H9 (cell line): ENCODE data around the gene ADGRG4. TPM values are rescaled to one million over a fixed set of nuclear protein-coding genes. Genes with fewer than 3 reads are reported as not detected.

Source experiments
- DNase-seq: peaks from one replicate; pipeline ENCODE4 v3.0.0-alpha.2; 2017
- H2AFZ ChIP-seq: one replicate; pipeline ENCODE4 v1.6.1; 2013; ENCODE audit warnings: mild to moderate bottlenecking, low read length, control low read depth, moderate library complexity
- H2AK5ac ChIP-seq: 2 replicates; pipeline ENCODE4 v1.6.1; 2013; ENCODE audit warnings: low read length, control low read depth, mixed read lengths; ENCODE audit not compliant: insufficient read length
- H2BK120ac ChIP-seq: one replicate; pipeline ENCODE4 v1.6.1; 2013; ENCODE audit warnings: low read depth, mild to moderate bottlenecking, low read length, control low read depth, inconsistent platforms; ENCODE audit not compliant: poor library complexity, severe bottlenecking
- H2BK12ac ChIP-seq: 2 replicates; pipeline ENCODE4 v1.6.1; 2013; ENCODE audit warnings: low read length, control low read depth, mixed read lengths, low read depth; ENCODE audit not compliant: insufficient read length
- H2BK15ac ChIP-seq: 2 replicates; pipeline ENCODE4 v1.6.1; 2013; ENCODE audit warnings: low read depth, low read length, control low read depth
- H2BK20ac ChIP-seq: one replicate; pipeline ENCODE4 v1.6.1; 2013; ENCODE audit warnings: low read depth, mild to moderate bottlenecking, low read length, control low read depth, inconsistent platforms; ENCODE audit not compliant: poor library complexity, severe bottlenecking
- H2BK5ac ChIP-seq: 2 replicates; pipeline ENCODE4 v1.6.1; 2013; ENCODE audit warnings: low read length, control low read depth, mixed read lengths; ENCODE audit not compliant: insufficient read length
- H3K14ac ChIP-seq: 2 replicates; pipeline ENCODE4 v1.6.1; 2013; ENCODE audit warnings: low read length, control low read depth; ENCODE audit not compliant: insufficient read depth
- H3K18ac ChIP-seq: 2 replicates; pipeline ENCODE4 v1.6.1; 2013; ENCODE audit warnings: low read depth, mild to moderate bottlenecking, mixed read lengths, low read length, control low read depth; ENCODE audit not compliant: insufficient read length
- H3K23ac ChIP-seq: 2 replicates; pipeline ENCODE4 v1.6.1; 2013; ENCODE audit warnings: low read length, control low read depth, mixed read lengths, low read depth; ENCODE audit not compliant: insufficient read length
- H3K23me2 ChIP-seq: 2 replicates; pipeline ENCODE4 v1.6.1; 2013; ENCODE audit warnings: low read depth, mild to moderate bottlenecking, mixed read lengths, low read length, control low read depth; ENCODE audit not compliant: insufficient read length, poor library complexity, severe bottlenecking
- H3K27ac ChIP-seq: 2 replicates; pipeline ENCODE4 v1.5.1; 2013; ENCODE audit warnings: low read length, control low read depth, mixed read lengths, low read depth; ENCODE audit not compliant: insufficient read length
- H3K27me3 ChIP-seq: 2 replicates; pipeline ENCODE4 v1.6.1; 2013; ENCODE audit warnings: low read length, control low read depth, inconsistent platforms; ENCODE audit not compliant: insufficient read depth
- H3K4ac ChIP-seq: 2 replicates; pipeline ENCODE4 v1.6.1; 2013; ENCODE audit warnings: low read depth, mild to moderate bottlenecking, control low read depth, inconsistent platforms, low read length, moderate library complexity
- H3K4me1 ChIP-seq: 2 replicates; pipeline ENCODE4 v1.6.1; 2013; ENCODE audit warnings: low read length, control low read depth, inconsistent platforms; ENCODE audit not compliant: insufficient read depth
- H3K4me2 ChIP-seq: 2 replicates; pipeline ENCODE4 v1.6.1; 2013; ENCODE audit warnings: low read length, control low read depth, mixed read lengths; ENCODE audit not compliant: insufficient read length, insufficient read depth
- H3K56ac ChIP-seq: 2 replicates; pipeline ENCODE4 v1.6.1; 2013; ENCODE audit warnings: low read depth, mild to moderate bottlenecking, mixed read lengths, low read length, control low read depth; ENCODE audit not compliant: insufficient read length
- H3K79me1 ChIP-seq: 2 replicates; pipeline ENCODE4 v1.6.1; 2013; ENCODE audit warnings: low read depth, mild to moderate bottlenecking, moderate library complexity, low read length, control low read depth, inconsistent platforms; ENCODE audit not compliant: insufficient read depth, poor library complexity, severe bottlenecking
- H3K79me2 ChIP-seq: 2 replicates; pipeline ENCODE4 v1.6.1; 2013; ENCODE audit warnings: low read length, control low read depth, inconsistent platforms; ENCODE audit not compliant: insufficient read depth
- H3K9ac ChIP-seq: 2 replicates; pipeline ENCODE4 v1.6.1; 2013; ENCODE audit warnings: low read length, control low read depth, mixed read lengths; ENCODE audit not compliant: insufficient read length; ENCODE audit errors: extremely low read depth
- H3K9me3 ChIP-seq: one replicate; pipeline ENCODE4 v1.6.1; 2013; ENCODE audit warnings: low read depth, low read length, inconsistent platforms; ENCODE audit not compliant: control insufficient read depth
- H3T11ph ChIP-seq: one replicate; pipeline ENCODE4 v1.6.1; 2013; ENCODE audit warnings: mild to moderate bottlenecking, low read length, control low read depth, inconsistent platforms
- H4K20me1 ChIP-seq: one replicate; pipeline ENCODE4 v1.6.1; 2013; ENCODE audit not compliant: control insufficient read depth, insufficient read length, insufficient read depth
- H4K5ac ChIP-seq: 2 replicates; pipeline ENCODE4 v1.6.1; 2013; ENCODE audit warnings: low read depth, mild to moderate bottlenecking, mixed read lengths, low read length, control low read depth; ENCODE audit not compliant: insufficient read length
- H4K8ac ChIP-seq: replicated peaks from 2 replicates; pipeline ENCODE4 v1.6.1; 2013; ENCODE audit warnings: low read length, control low read depth, mixed read lengths, low read depth; ENCODE audit not compliant: insufficient read length
- H4K91ac ChIP-seq: 2 replicates; pipeline ENCODE4 v1.6.1; 2013; ENCODE audit warnings: low read depth, mild to moderate bottlenecking, moderate library complexity, mixed read lengths, low read length, control low read depth; ENCODE audit not compliant: insufficient read length
- H3K27ac Mint-ChIP-seq, 3 experiments: 2 replicates in 2 of 3; 3 replicates in 1 of 3; pipeline ENCODE4 v1.8.0; 2020 to 2021; ENCODE audit warnings: mixed read lengths in 3 of 3, mild to moderate bottlenecking in 1 of 3, moderate library complexity in 1 of 3
- H3K27me3 Mint-ChIP-seq: 2 replicates; pipeline ENCODE4 v1.8.0; 2021; ENCODE audit warnings: low read depth, mild to moderate bottlenecking, moderate library complexity, mixed read lengths
- H3K36me3 Mint-ChIP-seq, 3 experiments: 2 replicates in 2 of 3; 3 replicates in 1 of 3; pipeline ENCODE4 v1.8.0; 2020 to 2021; ENCODE audit warnings: low read depth in 3 of 3, mixed read lengths in 3 of 3; ENCODE audit not compliant: insufficient read depth in 1 of 3
- H3K4me1 Mint-ChIP-seq, 2 experiments: 2 replicates each; pipeline ENCODE4 v1.8.0; 2020; ENCODE audit warnings: mixed read lengths in 2 of 2
- H3K4me3 Mint-ChIP-seq, 2 experiments: 2 replicates in 1 of 2; 3 replicates in 1 of 2; pipeline ENCODE4 v1.8.0; 2020 to 2021; ENCODE audit warnings: mild to moderate bottlenecking in 2 of 2, mixed read lengths in 2 of 2, moderate library complexity in 1 of 2
- H3K9me3 Mint-ChIP-seq, 2 experiments: 2 replicates in 1 of 2; 3 replicates in 1 of 2; pipeline ENCODE4 v1.8.0; 2020; ENCODE audit warnings: mild to moderate bottlenecking in 2 of 2, mixed read lengths in 2 of 2, moderate library complexity in 1 of 2
- WGBS: extraction: QIAGEN DNeasy Blood & Tissue Kit; methylation state at CpG from one replicate; pipeline ENCODE4 v1.1.7; 2013; ENCODE audit warnings: missing lambda C conversion rate, low lambda C conversion rate, mixed read lengths; ENCODE audit not compliant: insufficient read length; ENCODE audit errors: extremely low coverage; 5-methylcytosine and 5-hydroxymethylcytosine counted together
- total RNA-seq: library from RNA; stranded (reverse); gene quantifications from 2 replicates; pipeline ENCODE4 v1.2.1, GENCODE V29; 2021
- TF ChIP-seq, protein P1 (sequence below): fragments of 200-600 bp; sonication (generic); conservative IDR thresholded peaks from 3 replicates; pipeline ENCODE4 v1.8.0; 2021; ENCODE audit warnings: antibody characterized with exemption, mild to moderate bottlenecking

Gene ADGRG4
- total RNA-seq, 1 experiment from 2014 or later: not detected

DNA sequence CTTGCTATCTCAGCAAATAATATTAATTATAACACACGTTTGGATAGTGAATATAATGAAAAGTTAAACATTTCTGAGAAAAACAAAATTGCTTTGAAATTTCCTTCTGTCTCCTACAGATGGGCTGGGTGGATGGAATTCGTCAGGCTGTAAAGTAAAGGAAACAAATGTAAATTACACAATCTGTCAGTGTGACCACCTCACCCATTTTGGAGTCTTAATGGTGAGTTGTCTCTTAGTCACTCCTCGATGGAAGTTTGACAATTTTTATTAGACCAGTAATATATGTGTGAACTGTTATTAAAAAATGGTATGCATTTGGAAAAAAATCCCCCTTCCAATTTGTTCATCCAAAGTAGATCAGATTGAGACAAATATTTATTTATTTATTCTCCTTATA lies 94.5 kb downstream of the ADGRG4 start:
- TF ChIP-seq, protein P1, sequence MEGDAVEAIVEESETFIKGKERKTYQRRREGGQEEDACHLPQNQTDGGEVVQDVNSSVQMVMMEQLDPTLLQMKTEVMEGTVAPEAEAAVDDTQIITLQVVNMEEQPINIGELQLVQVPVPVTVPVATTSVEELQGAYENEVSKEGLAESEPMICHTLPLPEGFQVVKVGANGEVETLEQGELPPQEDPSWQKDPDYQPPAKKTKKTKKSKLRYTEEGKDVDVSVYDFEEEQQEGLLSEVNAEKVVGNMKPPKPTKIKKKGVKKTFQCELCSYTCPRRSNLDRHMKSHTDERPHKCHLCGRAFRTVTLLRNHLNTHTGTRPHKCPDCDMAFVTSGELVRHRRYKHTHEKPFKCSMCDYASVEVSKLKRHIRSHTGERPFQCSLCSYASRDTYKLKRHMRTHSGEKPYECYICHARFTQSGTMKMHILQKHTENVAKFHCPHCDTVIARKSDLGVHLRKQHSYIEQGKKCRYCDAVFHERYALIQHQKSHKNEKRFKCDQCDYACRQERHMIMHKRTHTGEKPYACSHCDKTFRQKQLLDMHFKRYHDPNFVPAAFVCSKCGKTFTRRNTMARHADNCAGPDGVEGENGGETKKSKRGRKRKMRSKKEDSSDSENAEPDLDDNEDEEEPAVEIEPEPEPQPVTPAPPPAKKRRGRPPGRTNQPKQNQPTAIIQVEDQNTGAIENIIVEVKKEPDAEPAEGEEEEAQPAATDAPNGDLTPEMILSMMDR: no peak
- no peak overlapping the region for H3K4me3 Mint-ChIP-seq
- Histone ChIP-seq H3K4ac (no peak overlapping the region), H3K4me1 (no peaks in the 10 kb centered on the region), H3K18ac (no peak overlapping the region), H2BK15ac (no peak overlapping the region), H3K79me2 (no peaks in the 10 kb centered on the region), H4K20me1 (no peaks in the 10 kb centered on the region), H3K79me1 (no peaks in the 10 kb centered on the region), H3K23ac (no peak overlapping the region), H3K23me2 (no peaks in the 10 kb centered on the region), H2BK5ac (no peak overlapping the region), H4K5ac (no peak overlapping the region), H4K91ac (no peak overlapping the region), H2BK12ac (no peak overlapping the region), H2BK20ac (no peak overlapping the region), H3K14ac (no peak overlapping the region), H2AFZ (no peak overlapping the region), H4K8ac (no peak overlapping the region), H3T11ph (no peak overlapping the region), H3K4me2 (no peak overlapping the region), H3K27me3 (no peaks in the 10 kb centered on the region), H3K9ac (no peak overlapping the region), H3K56ac (no peak overlapping the region), H2BK120ac (no peak overlapping the region), H3K27ac (no peak overlapping the region), H3K9me3 (peaks cover 15% of the 10 kb centered on the region), H2AK5ac (no peak overlapping the region)
- WGBS: no CpG with 5 or more reads among the region's 3 CpGs
- peaks cover 48 to 52% of the 10 kb centered on the region in 2 experiments for H3K9me3 Mint-ChIP-seq
- H3K4me1 Mint-ChIP-seq: no peaks in the 10 kb centered on the region
- no peaks in the 10 kb centered on the region; the same call in 1 of the 2 replicates for H3K27me3 Mint-ChIP-seq
- DNase-seq: no peak
- H3K27ac Mint-ChIP-seq: no peak overlapping the region
- no peaks in the 10 kb centered on the region for H3K36me3 Mint-ChIP-seq
